HepG2 (cell line): Measurements from ENCODE around the gene ZNF8. TPM values are rescaled to one million over a fixed set of nuclear protein-coding genes. Genes with fewer than 3 reads are reported as not detected.
A peak's percentile ranks its signal among the peaks of the same experiment; 100 is the strongest.
"Not testable (repeated sequence)": the region's sequence is repeated elsewhere in the genome, so short reads cannot be mapped to it uniquely, and the experiment has no call there.

ENCODE experiments used
- ATAC-seq: fragments of 200-7000 bp; cut with Tn5 transposase; 3 replicates; pipeline ENCODE4 v1.9.1; 2020; ENCODE audit warnings: mild to moderate bottlenecking, moderate library complexity
- BruUV-seq: library from RNA; stranded (reverse); fragments of 400-500 nt; replicated peaks from 2 replicates; lab custom pipeline; 2021; lab: Mats Ljungman, UMichigan
- CTCF ChIA-PET: fragments of 300-600 bp; formaldehyde crosslinking; extraction: SDS; loops from one replicate; lab custom pipeline; 2021; ENCODE audit warnings: low total read pairs, inconsistent platforms, low intra/inter-chr PET ratio; lab: Yijun Ruan, JAX
- POLR2A ChIA-PET: fragments of 350-600 bp; sonication (Branson Sonifier 250); formaldehyde crosslinking; loops from one replicate; lab custom pipeline; 2020; ENCODE audit warnings: antibody characterized with exemption, inconsistent platforms; lab: Yijun Ruan, JAX
- DNase-seq: peaks from one replicate; pipeline ENCODE4 v3.0.0-alpha.2; 2015; ENCODE audit warnings: low spot score
- FAIRE-seq: peaks from 3 replicates; lab custom pipeline; 2011; peaks lifted over from hg19 to GRCh38; lab: Jason Lieb, UNC
- H2AFZ ChIP-seq: one replicate; pipeline ENCODE4 v1.6.1; 2011; ENCODE audit warnings: low read length, inconsistent platforms
- H3K27ac ChIP-seq: fragments of 300-600 bp; 3 replicates; pipeline ENCODE4 v1.8.0; 2011; ENCODE audit warnings: mixed run types, mild to moderate bottlenecking, mixed read lengths, low read length, inconsistent platforms; ENCODE audit not compliant: insufficient read depth; ENCODE audit errors: extremely low read length
- H3K27me3 ChIP-seq, 2 experiments: fragments of 200-600 bp in 1 of 2; 2 replicates in 1 of 2; 3 replicates in 1 of 2; pipeline versions ENCODE4 v1.6.0 to v1.8.0; 2011; ENCODE audit warnings: low read length in 2 of 2, mild to moderate bottlenecking in 2 of 2, moderate library complexity in 2 of 2, inconsistent platforms in 1 of 2; ENCODE audit not compliant: insufficient read depth in 2 of 2, control insufficient read depth in 1 of 2
- H3K36me3 ChIP-seq, 2 experiments: fragments of 200-600 bp in 1 of 2; replicated peaks in 1 of 2; 2 replicates in 1 of 2; 3 replicates in 1 of 2; pipeline versions ENCODE4 v1.5.1 to v1.8.0; 2011; ENCODE audit warnings: low read length in 2 of 2, inconsistent platforms in 1 of 2; ENCODE audit not compliant: insufficient read depth in 2 of 2, control insufficient read depth in 1 of 2
- H3K4me1 ChIP-seq: 2 replicates; pipeline ENCODE4 v1.5.1; 2012; ENCODE audit warnings: low read length, inconsistent platforms; ENCODE audit not compliant: insufficient read depth
- H3K4me2 ChIP-seq: 2 replicates; pipeline ENCODE4 v1.6.0; 2011; ENCODE audit warnings: low read depth, low read length, inconsistent platforms
- H3K4me3 ChIP-seq, 3 experiments: fragments of 200-600 bp in 1 of 3; sonication (generic), shearing (Covaris generic) in 1 of 3; replicated peaks in 1 of 3; 2 replicates each; pipeline ENCODE4 v1.5.1; 2011 to 2016; ENCODE audit warnings: low read length in 3 of 3, inconsistent platforms in 2 of 3, low read depth in 2 of 3, mild to moderate bottlenecking in 2 of 3, control low read depth in 1 of 3, mixed read lengths in 1 of 3; ENCODE audit not compliant: insufficient read depth in 1 of 3
- H3K79me2 ChIP-seq: one replicate; pipeline ENCODE4 v1.6.1; 2011; ENCODE audit warnings: low read length, inconsistent platforms; ENCODE audit not compliant: insufficient read depth
- H3K9ac ChIP-seq: 2 replicates; pipeline ENCODE4 v1.6.0; 2011; ENCODE audit warnings: mild to moderate bottlenecking, low read depth, low read length, inconsistent platforms; ENCODE audit not compliant: insufficient read depth
- H3K9me3 ChIP-seq: 2 replicates; pipeline ENCODE4 v1.5.1; 2012; ENCODE audit warnings: mild to moderate bottlenecking, low read length
- H4K20me1 ChIP-seq: 2 replicates; pipeline ENCODE4 v1.6.0; 2011; ENCODE audit warnings: inconsistent platforms, mild to moderate bottlenecking, low read length, moderate library complexity; ENCODE audit not compliant: insufficient read depth
- CTCF ChIP-seq: sonication (generic); formaldehyde crosslinking; IDR thresholded peaks from 2 replicates; pipeline ENCODE4 v1.5.0; 2020; ENCODE audit warnings: mild to moderate bottlenecking, missing genetic modification reagents, moderate library complexity
- POGZ ChIP-seq: sonication (generic); formaldehyde crosslinking; IDR thresholded peaks from 2 replicates; pipeline ENCODE4 v1.4.0; 2020; ENCODE audit warnings: mild to moderate bottlenecking, missing genetic modification reagents
- RAD21 ChIP-seq: fragments of 450-650 bp; formaldehyde crosslinking; IDR thresholded peaks from 2 replicates; pipeline ENCODE4 v1.5.0; 2020; ENCODE audit warnings: mild to moderate bottlenecking
- STAG1 ChIP-seq: sonication (generic); formaldehyde crosslinking; IDR thresholded peaks from 2 replicates; pipeline ENCODE4 v1.4.0; 2020; ENCODE audit warnings: missing genetic modification reagents
- ZBTB33 ChIP-seq: sonication (generic); formaldehyde crosslinking; IDR thresholded peaks from 2 replicates; pipeline ENCODE4 v1.4.0; 2020; ENCODE audit warnings: missing genetic modification reagents
- ZBTB38 ChIP-seq: sonication (generic); formaldehyde crosslinking; IDR thresholded peaks from 2 replicates; pipeline ENCODE4 v1.5.1; 2020; ENCODE audit warnings: mild to moderate bottlenecking, missing genetic modification reagents
- ZMYM4 ChIP-seq: sonication (generic); formaldehyde crosslinking; IDR thresholded peaks from 2 replicates; pipeline ENCODE4 v1.8.1; 2023; ENCODE audit warnings: mild to moderate bottlenecking, missing genetic modification reagents
- ZNF687 ChIP-seq: sonication (generic); formaldehyde crosslinking; IDR thresholded peaks from 2 replicates; pipeline ENCODE4 v1.5.1; 2020; ENCODE audit warnings: mild to moderate bottlenecking, missing genetic modification reagents, moderate library complexity
- WGBS: methylation state at CpG from one replicate; pipeline ENCODE4 v1.1.6; 2017; ENCODE audit warnings: low lambda C conversion rate; 5-methylcytosine and 5-hydroxymethylcytosine counted together
- in situ Hi-C: cut with HindIII; loops from 2 replicates; pipeline ENCODE4 v1.10.0; 2017; ENCODE audit warnings: low pct_unique_long_range_greater_than_20kb; ENCODE audit not compliant: extremely low pct_ligation_motif_present
- intact Hi-C: fragments of 100-400 bp; cut with micrococcal nuclease; formaldehyde crosslinking; loops from one replicate; pipeline ENCODE4 v1.10.0; 2022; ENCODE audit not compliant: unreplicated experiment
- polyA plus RNA-seq, 8 experiments: library from polyadenylated mRNA; depleted of rRNA in 3 of 8; stranded (reverse) in 7 of 8; unstranded in 1 of 8; fragments of >200 nt; fragmentation: Illumina TruSeq in 4 of 8; extraction: Trizol in 4 of 8; gene quantifications; 2 replicates each; pipeline versions ENCODE4 v1.2.1 to v1.2.3, GENCODE V29; 2011 to 2016; ENCODE audit warnings: low read depth in 4 of 8, missing spikeins in 1 of 8, mixed read lengths in 1 of 8; ENCODE audit not compliant: insufficient read depth in 1 of 8
- total RNA-seq, 5 experiments: library from RNA; depleted of rRNA; stranded (reverse); fragments of >200 nt; fragmentation: Illumina TruSeq; extraction: Trizol; gene quantifications; 2 replicates each; pipeline ENCODE4 v1.2.3, GENCODE V29; 2016; ENCODE audit warnings: low read depth in 1 of 5

The ZNF8 gene
- total and polyA plus RNA-seq, 2 of the 13 experiments (the other 11 are each of a cell fraction or from before 2014, with no cell fraction given), result 3.1 to 3.3 TPM

- POLR2A ChIA-PET, BruUV-seq, H3K4me3 ChIP-seq, H4K20me1 ChIP-seq, in situ Hi-C loops, ATAC-seq, H3K9ac ChIP-seq, intact Hi-C loops, H3K4me2 ChIP-seq, H3K27ac ChIP-seq, H3K9me3 ChIP-seq, H3K27me3 ChIP-seq, H2AFZ ChIP-seq, DNase-seq, FAIRE-seq: not testable (repeated sequence)
- CTCF ChIA-PET, result interaction anchor here (2.4 kb wide), 1 partner anchor 129 kb away, joined by 11 read pairs; the partner anchor contains the start of gene ZNF274
- 91% methylated on average over 13 of the region's 13 CpGs for WGBS
- peaks cover 15% of the 10 kb centered on the region for H3K79me2 ChIP-seq
- peaks cover 13 to 57% of the 10 kb centered on the region in 2 experiments for H3K36me3 ChIP-seq
- peak; percentile 66 for TF ChIP-seq CTCF
- 0 out of 2 replicates have a peak, but pooled peaks have one; percentile 32 for TF ChIP-seq POGZ (CRISPR knock-in tag)
- peak; percentile 53 for TF ChIP-seq STAG1
- peak; percentile 98 for TF ChIP-seq ZBTB33 (CRISPR knock-in tag)
- TF ChIP-seq ZMYM4 (CRISPR knock-in tag), result peak; percentile 44; the same call in 1 of the 2 replicates
- TF ChIP-seq ZBTB38 (CRISPR knock-in tag), result peak; percentile 60; the same call in 1 of the 2 replicates
- TF ChIP-seq RAD21 (CRISPR knock-in tag), result peak; percentile 58; the same call in 1 of the 2 replicates
- 0 out of 2 replicates have a peak, but pooled peaks have one; percentile 7 for TF ChIP-seq ZNF687 (CRISPR knock-in tag)
- H3K4me1 ChIP-seq, result peaks cover 19% of the 10 kb centered on the region
These were observed 31.9 kb downstream of the ZNF8 start for GRCh38 chr19:58310685-58311084.
